ENCODE data around the gene NFAM1.

Gene NFAM1

GRCh38 chr22:42340829-42341383 is 91.3 kb downstream of the NFAM1 start:
- H3K4me1 ChIP-seq (ENCODE audit: low read depth, poor library complexity, severe bottlenecking) = peaks cover 5% of the 10 kb centered on the region
- no peaks in the 10 kb centered on the region for H3K27me3 ChIP-seq (ENCODE audit: insufficient read depth, low read depth)
- H3K36me3 ChIP-seq (ENCODE audit: insufficient read depth) = no peaks in the 10 kb centered on the region
- H4K20me1 ChIP-seq (ENCODE audit: insufficient read depth) = no peaks in the 10 kb centered on the region
- no peak overlapping the region for H3K4me3 ChIP-seq (IDR thresholded peaks at IDR 0.05; ENCODE audit: insufficient read depth, low read depth, low read length)
- no peak overlapping the region for H3K9ac ChIP-seq
- H3K27ac ChIP-seq = no peak overlapping the region
- TF ChIP-seq CTCF (conservative IDR thresholded peaks at IDR 0.05; ENCODE audit: low read depth, low read length) = no peak
- H2AFZ ChIP-seq (ENCODE audit: low read depth) = no peak overlapping the region
- H3K79me2 ChIP-seq (ENCODE audit: insufficient read depth, low read depth) = no peaks in the 10 kb centered on the region
- no peak overlapping the region for H3K4me2 ChIP-seq

- no peaks in the 10 kb centered on the region for H3K36me3 ChIP-seq (ENCODE audit: insufficient read depth)
- no peaks in the 10 kb centered on the region for H3K27me3 ChIP-seq (ENCODE audit: insufficient read depth, low read depth)
- peaks cover 5% of the 10 kb centered on the region for H3K4me1 ChIP-seq (ENCODE audit: low read depth, poor library complexity, severe bottlenecking)
- H3K79me2 ChIP-seq (ENCODE audit: insufficient read depth, low read depth) = no peaks in the 10 kb centered on the region
- TF ChIP-seq CTCF (conservative IDR thresholded peaks at IDR 0.05; ENCODE audit: low read depth, low read length) = no peak
- H3K27ac ChIP-seq = no peak overlapping the region
- H2AFZ ChIP-seq (ENCODE audit: low read depth) = no peak overlapping the region
- H4K20me1 ChIP-seq (ENCODE audit: insufficient read depth) = no peaks in the 10 kb centered on the region
- no peak overlapping the region for H3K4me2 ChIP-seq
- H3K9ac ChIP-seq = no peak overlapping the region
- no peak overlapping the region for H3K4me3 ChIP-seq (IDR thresholded peaks at IDR 0.05; ENCODE audit: insufficient read depth, low read depth, low read length)
Observed at GRCh38 chr22:42340150-42340549, 92.1 kb downstream of the NFAM1 start.

- H4K20me1 ChIP-seq (ENCODE audit: insufficient read depth) = no peaks in the 10 kb centered on the region
- H3K4me2 ChIP-seq = no peak overlapping the region
- H3K4me1 ChIP-seq (ENCODE audit: low read depth, poor library complexity, severe bottlenecking) = peaks cover 5% of the 10 kb centered on the region
- H3K4me3 ChIP-seq (IDR thresholded peaks at IDR 0.05; ENCODE audit: insufficient read depth, low read depth, low read length) = no peak overlapping the region
- H3K9ac ChIP-seq = no peak overlapping the region
- H2AFZ ChIP-seq (ENCODE audit: low read depth) = no peak overlapping the region
- no peaks in the 10 kb centered on the region for H3K36me3 ChIP-seq (ENCODE audit: insufficient read depth)
- no peaks in the 10 kb centered on the region for H3K27me3 ChIP-seq (ENCODE audit: insufficient read depth, low read depth)
- no peak overlapping the region for H3K27ac ChIP-seq
- no peaks in the 10 kb centered on the region for H3K79me2 ChIP-seq (ENCODE audit: insufficient read depth, low read depth)
- TF ChIP-seq CTCF (conservative IDR thresholded peaks at IDR 0.05; ENCODE audit: low read depth, low read length) = no peak
Observed at GRCh38 chr22:42338479-42338878, 93.7 kb downstream of the NFAM1 start.

- no peak overlapping the region for H3K4me3 ChIP-seq (IDR thresholded peaks at IDR 0.05; ENCODE audit: insufficient read depth, low read depth, low read length)
- H3K9ac ChIP-seq = no peak overlapping the region
- no peak overlapping the region for H3K27ac ChIP-seq
- H3K79me2 ChIP-seq (ENCODE audit: insufficient read depth, low read depth) = no peaks in the 10 kb centered on the region
- H2AFZ ChIP-seq (ENCODE audit: low read depth) = no peak overlapping the region
- H3K4me2 ChIP-seq = no peak overlapping the region
- H3K4me1 ChIP-seq (ENCODE audit: low read depth, poor library complexity, severe bottlenecking) = no peaks in the 10 kb centered on the region
- no peak for TF ChIP-seq CTCF (conservative IDR thresholded peaks at IDR 0.05; ENCODE audit: low read depth, low read length)
- no peaks in the 10 kb centered on the region for H4K20me1 ChIP-seq (ENCODE audit: insufficient read depth)
- H3K27me3 ChIP-seq (ENCODE audit: insufficient read depth, low read depth) = no peaks in the 10 kb centered on the region
- H3K36me3 ChIP-seq (ENCODE audit: insufficient read depth) = no peaks in the 10 kb centered on the region
Observed at GRCh38 chr22:42337356-42337755, 94.8 kb downstream of the NFAM1 start.

All from KMS-11 (cell line).